Hepatocyte (in vitro differentiated cells): Measurements from ENCODE around the gene MFAP3. TPM values are rescaled to one million over a fixed set of nuclear protein-coding genes. Genes with fewer than 3 reads are reported as not detected.

ENCODE experiments used
- DNase-seq: peaks from one replicate; pipeline ENCODE4 v3.0.0-alpha.2; 2016; ENCODE audit warnings: low spot score
- H2AFZ ChIP-seq: fragments of 200-600 bp; sonication (generic); 2 replicates; pipeline ENCODE4 v1.6.0; 2016; ENCODE audit warnings: antibody characterized with exemption, mild to moderate bottlenecking
- H3K27ac ChIP-seq: fragments of 200-600 bp; sonication (generic); 2 replicates; pipeline ENCODE4 v1.5.1; 2016; ENCODE audit warnings: mild to moderate bottlenecking
- H3K27me3 ChIP-seq: fragments of 200-600 bp; sonication (generic); 2 replicates; pipeline ENCODE4 v1.6.1; 2016
- H3K36me3 ChIP-seq: fragments of 200-600 bp; sonication (generic); replicated peaks from 2 replicates; pipeline ENCODE4 v1.5.1; 2016; ENCODE audit warnings: low read depth; ENCODE audit not compliant: insufficient read depth
- H3K4me1 ChIP-seq: fragments of 200-600 bp; sonication (generic); 2 replicates; pipeline ENCODE4 v1.5.1; 2016; ENCODE audit warnings: mild to moderate bottlenecking, moderate library complexity; ENCODE audit not compliant: insufficient read depth
- H3K4me2 ChIP-seq: fragments of 200-600 bp; sonication (generic); 2 replicates; pipeline ENCODE4 v1.6.0; 2016
- H3K4me3 ChIP-seq: fragments of 200-600 bp; sonication (generic); 2 replicates; pipeline ENCODE4 v1.5.1; 2016; ENCODE audit warnings: mild to moderate bottlenecking
- H3K79me2 ChIP-seq: fragments of 200-600 bp; sonication (generic); 2 replicates; pipeline ENCODE4 v1.6.0; 2017; ENCODE audit warnings: mild to moderate bottlenecking
- H3K9me2 ChIP-seq: fragments of 200-600 bp; sonication (generic); replicated peaks from 2 replicates; pipeline ENCODE4 v1.6.0; 2017; ENCODE audit warnings: mild to moderate bottlenecking; ENCODE audit not compliant: insufficient read depth
- H3K9me3 ChIP-seq: fragments of 200-600 bp; sonication (generic); 2 replicates; pipeline ENCODE4 v1.5.1; 2016; ENCODE audit warnings: low read depth, mild to moderate bottlenecking
- H4K20me1 ChIP-seq: fragments of 200-600 bp; sonication (generic); 2 replicates; pipeline ENCODE4 v1.6.0; 2016; ENCODE audit warnings: mild to moderate bottlenecking; ENCODE audit not compliant: insufficient read depth, poor library complexity, severe bottlenecking
- CTCF ChIP-seq: fragments of 200-600 bp; sonication (generic); IDR thresholded peaks from 2 replicates; pipeline ENCODE4 v1.5.1; 2016; ENCODE audit warnings: antibody characterized with exemption, mild to moderate bottlenecking; ENCODE audit not compliant: poor library complexity
- EZH2 ChIP-seq: fragments of 200-600 bp; sonication (generic); IDR thresholded peaks from 2 replicates; pipeline ENCODE4 v1.6.1; 2016; ENCODE audit warnings: antibody characterized with exemption, mild to moderate bottlenecking, borderline replicate concordance
- EZH2phosphoT487 ChIP-seq: fragments of 200-600 bp; sonication (generic); IDR thresholded peaks from one replicate; pipeline ENCODE4 v1.6.1; 2018; ENCODE audit warnings: antibody characterized with exemption, mild to moderate bottlenecking, low read depth, moderate library complexity; ENCODE audit not compliant: unreplicated experiment, severe bottlenecking
- WGBS: methylation state at CpG from one replicate; pipeline ENCODE4 v1.1.6; 2016; ENCODE audit warnings: low lambda C conversion rate; ENCODE audit errors: missing lambda C conversion rate; 5-methylcytosine and 5-hydroxymethylcytosine counted together
- polyA plus RNA-seq: library from polyadenylated mRNA; unstranded; fragments of >200 nt; fragmentation: Nextera tagmentation; extraction: Ambion mirVana; gene quantifications from 2 replicates; pipeline ENCODE4 v1.2.1, GENCODE V29; 2016
- total RNA-seq: library from RNA; depleted of rRNA; stranded (reverse); fragments of >200 nt; gene quantifications from 2 replicates; pipeline ENCODE4 v1.2.3, GENCODE V29; 2014

The MFAP3 gene
- total and polyA plus RNA-seq, 2 experiments from 2014 or later = 14.4 to 65.4 TPM

GRCh38 chr5:154002511-154003020 lies 36.2 kb upstream of the MFAP3 start:
- no peak overlapping the region for H3K4me2 ChIP-seq
- H3K9me3 ChIP-seq = no peaks in the 10 kb centered on the region
- no peak overlapping the region for H3K4me3 ChIP-seq
- no peaks in the 10 kb centered on the region for H3K36me3 ChIP-seq
- no peaks in the 10 kb centered on the region for H4K20me1 ChIP-seq
- H3K9me2 ChIP-seq = no peaks in the 10 kb centered on the region
- H3K4me1 ChIP-seq = peaks cover 5% of the 10 kb centered on the region
- no peak overlapping the region for H3K27ac ChIP-seq
- H2AFZ ChIP-seq = no peak overlapping the region
- no peaks in the 10 kb centered on the region for H3K27me3 ChIP-seq
- no peaks in the 10 kb centered on the region for H3K79me2 ChIP-seq
- 89% methylated on average over 7 of the region's 7 CpGs for WGBS
- TF ChIP-seq EZH2 (no peak), CTCF (no peak), EZH2phosphoT487 (no peak)
- DNase-seq = no peak

- DNase-seq = peak; percentile 6
- Histone ChIP-seq H3K36me3 (no peaks in the 10 kb centered on the region), H3K27ac (peak overlapping the region; percentile 78), H3K27me3 (no peaks in the 10 kb centered on the region), H4K20me1 (no peaks in the 10 kb centered on the region), H3K9me2 (no peaks in the 10 kb centered on the region), H3K9me3 (no peaks in the 10 kb centered on the region), H3K79me2 (no peaks in the 10 kb centered on the region), H2AFZ (no peak overlapping the region), H3K4me3 (no peak overlapping the region), H3K4me2 (no peak overlapping the region), H3K4me1 (peaks cover 5% of the 10 kb centered on the region)
- TF ChIP-seq CTCF = no peak
- TF ChIP-seq EZH2phosphoT487 = no peak
- TF ChIP-seq EZH2 = no peak
- 82% methylated on average over 1 of the region's 1 CpG for WGBS
Measured at GRCh38 chr5:154005648-154006047, 33.1 kb upstream of the MFAP3 start.

GRCh38 chr5:154010660-154011059 lies 28.1 kb upstream of the MFAP3 start:
- H3K4me2 ChIP-seq = no peak overlapping the region
- DNase-seq = no peak
- peaks cover 5% of the 10 kb centered on the region for H3K4me1 ChIP-seq
- H2AFZ ChIP-seq = no peak overlapping the region
- no peak overlapping the region for H3K4me3 ChIP-seq
- H4K20me1 ChIP-seq = no peaks in the 10 kb centered on the region
- TF ChIP-seq EZH2phosphoT487 (no peak), EZH2 (no peak), CTCF (no peak)
- H3K36me3 ChIP-seq = no peaks in the 10 kb centered on the region
- no peaks in the 10 kb centered on the region for H3K27me3 ChIP-seq
- no peaks in the 10 kb centered on the region for H3K79me2 ChIP-seq
- H3K9me2 ChIP-seq = no peaks in the 10 kb centered on the region
- no peaks in the 10 kb centered on the region for H3K9me3 ChIP-seq
- WGBS = 86% methylated on average over 3 of the region's 3 CpGs
- H3K27ac ChIP-seq = no peak overlapping the region
